ENCODE results near the gene RNF144A. TPM values are rescaled to one million over a fixed set of nuclear protein-coding genes. Genes with fewer than 3 reads are reported as not detected.

RNF144A gene
- total and polyA plus RNA-seq, 2 experiments from 2014 or later, result 6.3 to 24.1 TPM

DNA sequence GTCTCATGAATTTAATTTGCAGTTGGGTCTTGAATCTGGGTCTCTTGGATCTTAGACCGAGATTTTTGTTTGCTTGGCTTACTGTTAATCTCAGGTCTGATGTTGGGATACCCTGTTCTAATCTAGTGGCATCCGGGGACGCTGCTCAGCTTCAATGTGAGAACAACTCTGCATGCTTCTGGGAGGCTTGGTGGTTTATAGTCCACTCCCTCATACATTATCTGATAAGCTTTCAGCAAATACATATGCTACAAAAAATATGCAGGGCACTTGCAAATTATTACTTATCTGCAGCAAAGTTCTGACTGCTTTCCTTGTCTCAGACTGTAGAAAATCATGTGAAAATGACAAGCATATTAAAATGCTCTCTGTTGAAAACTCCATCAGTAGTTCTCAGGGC is 39.4 kb downstream of the RNF144A start:
- H3K36me3 ChIP-seq, result no peaks in the 10 kb centered on the region
- TF ChIP-seq, protein P1, sequence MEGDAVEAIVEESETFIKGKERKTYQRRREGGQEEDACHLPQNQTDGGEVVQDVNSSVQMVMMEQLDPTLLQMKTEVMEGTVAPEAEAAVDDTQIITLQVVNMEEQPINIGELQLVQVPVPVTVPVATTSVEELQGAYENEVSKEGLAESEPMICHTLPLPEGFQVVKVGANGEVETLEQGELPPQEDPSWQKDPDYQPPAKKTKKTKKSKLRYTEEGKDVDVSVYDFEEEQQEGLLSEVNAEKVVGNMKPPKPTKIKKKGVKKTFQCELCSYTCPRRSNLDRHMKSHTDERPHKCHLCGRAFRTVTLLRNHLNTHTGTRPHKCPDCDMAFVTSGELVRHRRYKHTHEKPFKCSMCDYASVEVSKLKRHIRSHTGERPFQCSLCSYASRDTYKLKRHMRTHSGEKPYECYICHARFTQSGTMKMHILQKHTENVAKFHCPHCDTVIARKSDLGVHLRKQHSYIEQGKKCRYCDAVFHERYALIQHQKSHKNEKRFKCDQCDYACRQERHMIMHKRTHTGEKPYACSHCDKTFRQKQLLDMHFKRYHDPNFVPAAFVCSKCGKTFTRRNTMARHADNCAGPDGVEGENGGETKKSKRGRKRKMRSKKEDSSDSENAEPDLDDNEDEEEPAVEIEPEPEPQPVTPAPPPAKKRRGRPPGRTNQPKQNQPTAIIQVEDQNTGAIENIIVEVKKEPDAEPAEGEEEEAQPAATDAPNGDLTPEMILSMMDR (IDR thresholded peaks at IDR 0.05; ENCODE audit: low read depth, low read length), result no peak
- no peaks in the 10 kb centered on the region for H3K27me3 ChIP-seq
- H3K4me1 ChIP-seq (ENCODE audit: low read depth), result peaks cover 41% of the 10 kb centered on the region
- H3K9me3 ChIP-seq (ENCODE audit: low read depth), result no peaks in the 10 kb centered on the region
- H3K27ac ChIP-seq, result peak overlapping the region; percentile 73
- no peak overlapping the region for H3K4me3 ChIP-seq
- peak in 1 of 2 donors; percentile 24 for DNase-seq (ENCODE audit: low read depth in 1 of 2, low spot score in 1 of 2)

DNA sequence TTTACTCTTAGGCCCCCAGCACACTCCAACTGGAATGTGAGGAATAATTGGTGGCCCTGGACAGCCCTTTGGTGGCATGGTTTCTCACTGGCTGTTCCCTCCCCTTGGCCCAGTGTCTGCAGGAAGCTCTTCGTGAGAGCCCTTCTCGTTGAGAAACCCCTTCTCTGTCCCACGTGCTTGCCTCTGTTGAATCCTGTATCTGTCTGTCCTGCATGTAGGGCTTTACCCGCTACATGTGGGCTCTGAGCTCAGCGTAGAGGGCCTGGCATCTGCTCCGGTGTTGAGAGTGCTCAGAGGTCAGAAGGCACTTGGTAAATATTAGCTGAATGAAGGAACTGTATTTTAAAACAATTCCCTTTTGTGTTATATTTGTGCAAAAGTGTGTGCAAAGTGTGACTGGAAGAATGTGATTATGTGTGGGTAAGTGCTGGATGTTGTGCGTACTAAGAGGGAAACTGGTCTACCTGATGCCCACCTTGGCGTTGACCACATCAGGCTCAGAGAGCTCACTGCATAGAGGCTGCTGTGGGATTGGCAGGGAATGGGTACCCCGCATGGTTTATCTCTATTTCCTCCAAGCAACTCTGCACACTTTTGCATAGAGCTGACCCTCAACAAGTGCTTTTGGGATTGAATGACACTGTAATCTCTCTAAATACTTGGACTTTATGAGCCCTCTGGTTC is 40.0 kb downstream of the RNF144A start:
- H3K9me3 ChIP-seq (ENCODE audit: low read depth), result no peaks in the 10 kb centered on the region
- H3K27ac ChIP-seq, result peak overlapping the region; percentile 73
- H3K4me3 ChIP-seq, result no peak overlapping the region
- no peaks in the 10 kb centered on the region for H3K36me3 ChIP-seq
- DNase-seq (ENCODE audit: low read depth in 1 of 2, low spot score in 1 of 2), result no peak
- TF ChIP-seq, protein P1 (IDR thresholded peaks at IDR 0.05; ENCODE audit: low read depth, low read length), result no peak
- peaks cover 41% of the 10 kb centered on the region for H3K4me1 ChIP-seq (ENCODE audit: low read depth)
- no peaks in the 10 kb centered on the region for H3K27me3 ChIP-seq

DNA sequence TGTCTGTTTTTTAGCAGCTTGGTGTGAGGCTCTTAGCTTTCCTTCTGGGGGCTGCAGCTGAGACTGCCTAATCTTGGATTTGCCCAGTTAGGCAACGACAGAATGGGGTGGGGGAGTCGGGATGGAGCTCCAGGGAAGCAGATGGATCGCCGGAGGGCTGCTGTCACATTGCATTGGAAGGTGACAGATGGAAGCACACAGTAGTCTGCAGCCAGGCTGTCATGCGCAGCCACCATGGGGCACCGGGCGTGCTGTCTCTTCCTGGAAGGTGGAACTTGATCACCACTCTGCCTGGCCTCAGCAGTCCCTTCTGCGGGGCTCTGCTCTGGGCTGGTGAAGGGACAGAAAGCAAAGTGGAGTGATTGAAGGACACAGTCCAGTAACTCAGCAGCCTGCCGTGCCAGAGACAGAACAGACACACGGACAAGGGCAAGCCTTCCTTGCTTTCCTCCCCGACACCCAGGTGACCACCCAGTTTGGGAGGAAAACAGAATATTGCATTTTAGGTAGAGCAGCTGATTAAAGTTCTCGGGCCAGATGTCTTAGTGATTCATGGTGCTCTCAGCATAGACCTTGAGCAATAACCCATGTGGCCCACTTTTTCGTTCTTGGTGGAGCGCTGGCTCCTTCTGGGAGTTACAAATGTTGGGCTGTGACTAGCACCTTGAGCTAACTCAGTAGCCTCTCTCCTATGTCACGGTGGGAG is 40.9 kb downstream of the RNF144A start:
- DNase-seq (ENCODE audit: low read depth in 1 of 2, low spot score in 1 of 2), result peak in 1 of 2 donors; percentile 36
- TF ChIP-seq, protein P1 (IDR thresholded peaks at IDR 0.05; ENCODE audit: low read depth, low read length), result no peak
- Histone ChIP-seq H3K27ac (peak overlapping the region; percentile 73), H3K4me1 (ENCODE audit: low read depth) (peaks cover 41% of the 10 kb centered on the region), H3K27me3 (no peaks in the 10 kb centered on the region), H3K36me3 (no peaks in the 10 kb centered on the region), H3K4me3 (no peak overlapping the region), H3K9me3 (ENCODE audit: low read depth) (no peaks in the 10 kb centered on the region)

GRCh38 chr2:6958616-6959235 is 41.5 kb downstream of the RNF144A start:
- peaks cover 41% of the 10 kb centered on the region for H3K4me1 ChIP-seq (ENCODE audit: low read depth)
- no peak overlapping the region for H3K4me3 ChIP-seq
- H3K9me3 ChIP-seq (ENCODE audit: low read depth), result no peaks in the 10 kb centered on the region
- no peaks in the 10 kb centered on the region for H3K27me3 ChIP-seq
- peak overlapping the region; percentile 73 for H3K27ac ChIP-seq
- TF ChIP-seq, protein P1 (IDR thresholded peaks at IDR 0.05; ENCODE audit: low read depth, low read length), result no peak
- no peaks in the 10 kb centered on the region for H3K36me3 ChIP-seq
- DNase-seq (ENCODE audit: low read depth in 1 of 2, low spot score in 1 of 2), result no peak

DNA sequence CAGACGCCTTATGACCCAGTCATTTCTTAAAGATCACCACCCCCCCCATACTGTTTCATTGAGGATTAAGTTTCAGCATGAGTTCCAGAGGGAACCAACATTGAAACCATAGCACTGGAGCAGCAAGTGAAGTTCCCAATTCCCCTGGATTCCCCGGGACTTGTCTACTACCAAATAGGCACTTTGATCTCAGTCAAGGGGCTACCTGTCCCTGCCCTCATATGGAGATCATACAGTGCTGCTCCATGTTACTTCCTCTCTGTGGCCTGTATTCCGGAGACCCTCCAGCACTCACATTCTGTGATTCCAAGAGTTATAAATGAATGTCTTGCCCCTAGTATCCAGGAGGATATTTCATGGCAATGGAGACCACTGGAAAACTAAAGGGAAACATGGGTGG is 42.5 kb downstream of the RNF144A start:
- Histone ChIP-seq H3K36me3 (no peaks in the 10 kb centered on the region), H3K27ac (no peak overlapping the region), H3K27me3 (no peaks in the 10 kb centered on the region), H3K4me1 (ENCODE audit: low read depth) (peaks cover 41% of the 10 kb centered on the region), H3K4me3 (no peak overlapping the region), H3K9me3 (ENCODE audit: low read depth) (no peaks in the 10 kb centered on the region)
- TF ChIP-seq, protein P1 (IDR thresholded peaks at IDR 0.05; ENCODE audit: low read depth, low read length), result no peak
- no peak for DNase-seq (ENCODE audit: low read depth in 1 of 2, low spot score in 1 of 2)
